IMR-90 (cell line): ENCODE data around the gene PYCR2. TPM values are rescaled to one million over a fixed set of nuclear protein-coding genes. Genes with fewer than 3 reads are reported as not detected.

Experiments used
- ATAC-seq: fragments of 200-7000 bp; cut with Tn5 transposase; 2 replicates; pipeline ENCODE4 v1.9.1; 2020; ENCODE audit warnings: low read depth, mild to moderate bottlenecking, moderate library complexity
- BruUV-seq: library from RNA; stranded (reverse); fragments of 400-500 nt; replicated peaks from 2 replicates; lab custom pipeline; 2021; lab: Mats Ljungman, UMichigan
- CTCF ChIA-PET: fragments of 300-600 bp; formaldehyde crosslinking; extraction: SDS; loops from one replicate; lab custom pipeline; 2021; ENCODE audit warnings: antibody characterized with exemption; lab: Yijun Ruan, JAX
- POLR2A ChIA-PET: fragments of 300-600 bp; sonication (Branson Sonifier 250); formaldehyde crosslinking; loops from one replicate; lab custom pipeline; 2022; ENCODE audit warnings: antibody characterized with exemption; ENCODE audit not compliant: unreplicated experiment; lab: Charles Lee
- DNase-seq: peaks from one replicate; pipeline ENCODE4 v3.0.0; 2013
- H2AFZ ChIP-seq: replicated peaks from 2 replicates; pipeline ENCODE3; 2013; ENCODE audit warnings: low read length, mild to moderate bottlenecking; ENCODE audit not compliant: poor library complexity
- H2AK5ac ChIP-seq: 2 replicates; pipeline ENCODE4 v1.6.1; 2013; ENCODE audit warnings: low read depth, low read length, inconsistent platforms
- H2AK9ac ChIP-seq: replicated peaks from 2 replicates; pipeline ENCODE3; 2013; ENCODE audit warnings: mild to moderate bottlenecking, low read depth, low read length, moderate library complexity; ENCODE audit not compliant: poor library complexity
- H2BK120ac ChIP-seq: 2 replicates; pipeline ENCODE4 v1.6.1; 2013; ENCODE audit warnings: low read depth, low read length, inconsistent platforms
- H2BK15ac ChIP-seq: 3 replicates; pipeline ENCODE4 v1.6.1; 2013; ENCODE audit warnings: low read depth, low read length, inconsistent platforms
- H2BK20ac ChIP-seq: 2 replicates; pipeline ENCODE4 v1.6.1; 2013; ENCODE audit warnings: low read depth, mild to moderate bottlenecking, inconsistent platforms, low read length, moderate library complexity
- H2BK5ac ChIP-seq: 2 replicates; pipeline ENCODE4 v1.6.1; 2013; ENCODE audit warnings: mild to moderate bottlenecking, low read depth, low read length, inconsistent platforms; ENCODE audit not compliant: poor library complexity, severe bottlenecking
- H3K14ac ChIP-seq: replicated peaks from 2 replicates; pipeline ENCODE4 v1.6.1; 2013; ENCODE audit warnings: low read depth, low read length, inconsistent platforms
- H3K18ac ChIP-seq: 2 replicates; pipeline ENCODE4 v1.6.1; 2013; ENCODE audit warnings: low read depth, low read length, control low read depth
- H3K23ac ChIP-seq: 2 replicates; pipeline ENCODE4 v1.6.1; 2013; ENCODE audit warnings: low read depth, low read length, inconsistent platforms
- H3K27ac ChIP-seq: 2 replicates; pipeline ENCODE4 v1.5.1; 2013; ENCODE audit warnings: mild to moderate bottlenecking, control low read depth, low read length; ENCODE audit not compliant: insufficient read depth
- H3K27me3 ChIP-seq: 2 replicates; pipeline ENCODE4 v1.6.1; 2013; ENCODE audit warnings: low read length; ENCODE audit not compliant: control insufficient read depth, insufficient read depth
- H3K36me3 ChIP-seq: 2 replicates; pipeline ENCODE4 v1.6.1; 2013; ENCODE audit warnings: low read length, mixed read lengths; ENCODE audit not compliant: control insufficient read depth, insufficient read depth
- H3K4ac ChIP-seq: 2 replicates; pipeline ENCODE4 v1.6.1; 2013; ENCODE audit warnings: low read depth, low read length, inconsistent platforms
- H3K4me1 ChIP-seq: 2 replicates; pipeline ENCODE4 v1.6.1; 2013; ENCODE audit warnings: low read length, mixed read lengths; ENCODE audit not compliant: control insufficient read depth, insufficient read depth
- H3K4me2 ChIP-seq: 2 replicates; pipeline ENCODE4 v1.6.1; 2013; ENCODE audit warnings: low read depth, mild to moderate bottlenecking, control low read depth, low read length, moderate library complexity
- H3K4me3 ChIP-seq: 2 replicates; pipeline ENCODE4 v1.5.1; 2013; ENCODE audit warnings: low read depth, mild to moderate bottlenecking, control low read depth, low read length, moderate library complexity; ENCODE audit not compliant: insufficient read depth
- H3K56ac ChIP-seq: 2 replicates; pipeline ENCODE4 v1.6.1; 2013; ENCODE audit warnings: low read length, inconsistent platforms; ENCODE audit not compliant: insufficient read depth; ENCODE audit errors: extremely low read depth
- H3K79me1 ChIP-seq, 2 experiments: 2 replicates each; pipeline ENCODE4 v1.6.1; 2013; ENCODE audit warnings: low read length in 2 of 2, inconsistent platforms in 1 of 2, low read depth in 1 of 2
- H3K9ac ChIP-seq: 2 replicates; pipeline ENCODE4 v1.6.1; 2013; ENCODE audit warnings: low read depth, low read length, control low read depth
- H3K9me1 ChIP-seq: 2 replicates; pipeline ENCODE4 v1.6.1; 2013; ENCODE audit warnings: low read length, inconsistent platforms; ENCODE audit not compliant: insufficient read depth
- H3K9me3 ChIP-seq: 2 replicates; pipeline ENCODE4 v1.6.1; 2013; ENCODE audit warnings: low read length; ENCODE audit not compliant: control insufficient read depth, insufficient read depth
- H4K20me1 ChIP-seq: 2 replicates; pipeline ENCODE4 v1.6.1; 2013; ENCODE audit warnings: low read length, inconsistent platforms; ENCODE audit not compliant: insufficient read depth
- H4K5ac ChIP-seq: 2 replicates; pipeline ENCODE4 v1.6.1; 2013; ENCODE audit warnings: mild to moderate bottlenecking, low read depth, low read length, control low read depth
- H4K8ac ChIP-seq, 2 experiments: 2 replicates each; pipeline ENCODE4 v1.6.1; 2013; ENCODE audit warnings: low read depth in 2 of 2, low read length in 2 of 2, control low read depth in 1 of 2, inconsistent platforms in 1 of 2
- H4K91ac ChIP-seq: 2 replicates; pipeline ENCODE4 v1.6.1; 2013; ENCODE audit warnings: low read depth, low read length, inconsistent platforms; ENCODE audit not compliant: insufficient read depth
- BHLHE40 ChIP-seq: fragments of 150-350 bp; IDR thresholded peaks from 2 replicates; pipeline ENCODE4 v1.6.1; 2016; ENCODE audit warnings: mild to moderate bottlenecking, low read depth, low read length
- CEBPB ChIP-seq: IDR thresholded peaks from 2 replicates; pipeline ENCODE4 v1.6.1; 2012; ENCODE audit warnings: low read depth, low read length, improper control_type of control experiment
- CTCF ChIP-seq: conservative IDR thresholded peaks from 2 replicates; pipeline ENCODE4 v1.5.1; 2012; ENCODE audit warnings: mild to moderate bottlenecking, low read depth, low read length, improper control_type of control experiment
- MAFK ChIP-seq: IDR thresholded peaks from 2 replicates; pipeline ENCODE4 v1.6.1; 2012; ENCODE audit warnings: low read depth, low read length, improper control_type of control experiment
- MXI1 ChIP-seq: IDR thresholded peaks from 2 replicates; pipeline ENCODE4 v1.6.1; 2012; ENCODE audit warnings: low read depth, mild to moderate bottlenecking, low read length, moderate library complexity, borderline replicate concordance
- RAD21 ChIP-seq: IDR thresholded peaks from 2 replicates; pipeline ENCODE4 v1.6.1; 2012; ENCODE audit warnings: low read length, improper control_type of control experiment
- SMC3 ChIP-seq: fragments of 150-350 bp; IDR thresholded peaks from 2 replicates; pipeline ENCODE4 v1.6.1; 2016; ENCODE audit warnings: low read depth, mild to moderate bottlenecking, antibody characterized with exemption, low read length, moderate library complexity
- USF2 ChIP-seq: fragments of 150-350 bp; IDR thresholded peaks from 2 replicates; pipeline ENCODE4 v1.6.1; 2017; ENCODE audit warnings: mild to moderate bottlenecking, antibody characterized with exemption, low read length, low read depth
- WGBS, 2 experiments: methylation state at CpG; one replicate each; pipeline versions ENCODE4 v1.1.5 to v1.1.7; 2013; ENCODE audit warnings: missing lambda C conversion rate in 2 of 2; ENCODE audit not compliant: insufficient read length in 1 of 2; ENCODE audit errors: extremely low coverage in 2 of 2; 5-methylcytosine and 5-hydroxymethylcytosine counted together
- dilution Hi-C: fragments of 300-500 bp; cut with HindIII; formaldehyde crosslinking; loops from one replicate; pipeline ENCODE4 v1.14.3; 2018; ENCODE audit warnings: low sequenced_read_pairs; ENCODE audit not compliant: unreplicated experiment
- in situ Hi-C: fragments of 300-500 bp; cut with MboI; formaldehyde crosslinking; loops from 3 replicates; pipeline ENCODE4 v1.14.3; 2019; ENCODE audit warnings: low sequenced_read_pairs, inconsistent platforms, mixed read lengths
- intact Hi-C: fragments of 100-400 bp; cut with micrococcal nuclease; formaldehyde crosslinking; loops from 2 replicates; pipeline ENCODE4 v1.10.0; 2022
- polyA plus RNA-seq, 3 experiments: library from polyadenylated mRNA; depleted of rRNA; stranded (reverse); fragments of >200 nt; gene quantifications; 2 replicates each; pipeline ENCODE4 v1.2.3, GENCODE V29; 2012; ENCODE audit warnings: low replicate concordance in 1 of 3
- total RNA-seq: library from RNA; depleted of rRNA; stranded (reverse); fragments of >200 nt; gene quantifications from 2 replicates; pipeline ENCODE4 v1.2.3, GENCODE V29; 2012

The PYCR2 gene
- total and polyA plus RNA-seq, 2 of the 4 experiments (the other 2 are of a cell fraction): 34.4 to 68.1 TPM

- H2AK5ac ChIP-seq: no peak overlapping the region
- H3K9me1 ChIP-seq: peaks cover 14% of the 10 kb centered on the region
- no peak overlapping the region for H3K56ac ChIP-seq
- H3K4ac ChIP-seq: no peak overlapping the region
- no peak overlapping the region for H2BK5ac ChIP-seq
- BruUV-seq: no TSS peak
- no peak overlapping the region for H3K4me2 ChIP-seq
- H2AK9ac ChIP-seq: no peak overlapping the region
- H4K5ac ChIP-seq: no peak overlapping the region
- no peak overlapping the region for H2AFZ ChIP-seq
- no peak overlapping the region for H3K4me3 ChIP-seq
- no peak overlapping the region for H4K8ac ChIP-seq
- dilution Hi-C loops: no loop called here
- no peak overlapping the region for H4K91ac ChIP-seq
- no peak overlapping the region for H3K14ac ChIP-seq
- no peak overlapping the region for H3K18ac ChIP-seq
- H4K20me1 ChIP-seq: peaks cover 35% of the 10 kb centered on the region
- in situ Hi-C loops: no loop called here
- no peak for ATAC-seq
- no peak overlapping the region for H3K23ac ChIP-seq
- no peak overlapping the region for H3K27ac ChIP-seq
- H3K36me3 ChIP-seq: peaks cover 13% of the 10 kb centered on the region; the same call in 1 of the 2 replicates
- H3K79me1 ChIP-seq: peaks cover 21 to 74% of the 10 kb centered on the region in 2 experiments
- H3K9ac ChIP-seq: no peak overlapping the region
- no peak overlapping the region for H2BK20ac ChIP-seq
- ChIA-PET POLR2A (no interaction called here), CTCF (no interaction called here)
- intact Hi-C loops: no loop called here
- H2BK15ac ChIP-seq: no peak overlapping the region
- H3K4me1 ChIP-seq: peaks cover 12% of the 10 kb centered on the region; the same call in 1 of the 2 replicates
- H3K9me3 ChIP-seq: no peaks in the 10 kb centered on the region
- no peak for TF ChIP-seq BHLHE40
- TF ChIP-seq MAFK: no peak
- no peak for TF ChIP-seq RAD21
- no peak for TF ChIP-seq MXI1
- TF ChIP-seq CEBPB: no peak
- no peak for TF ChIP-seq CTCF
- no peak for TF ChIP-seq USF2
- TF ChIP-seq SMC3: no peak
- WGBS, 2 experiments: no CpG with 5 or more reads among the region's 8 CpGs
- no peaks in the 10 kb centered on the region for H3K27me3 ChIP-seq
- DNase-seq: no peak
- no peak overlapping the region for H2BK120ac ChIP-seq
Measured at GRCh38 chr1:225879521-225880221, 44.4 kb downstream of the PYCR2 start.
